Retinal pigment epithelial cell (primary cell): Measurements from ENCODE around the gene ZNF282.
A peak's percentile ranks its signal among the peaks of the same experiment; 100 is the strongest.

ENCODE experiments used
- DNase-seq: peaks from one replicate; pipeline ENCODE4 v3.0.0-alpha.2; 2010; ENCODE audit warnings: low read depth
- H3K4me3 ChIP-seq: 2 replicates; pipeline ENCODE4 v1.5.1; 2011; ENCODE audit warnings: mild to moderate bottlenecking, low read length, control low read depth, moderate library complexity
- TF ChIP-seq, protein P1 (sequence below): conservative IDR thresholded peaks from 2 replicates; pipeline ENCODE4 v1.5.1; 2011; ENCODE audit warnings: low read depth, low read length, control low read depth, inconsistent platforms

Gene ZNF282

DNA sequence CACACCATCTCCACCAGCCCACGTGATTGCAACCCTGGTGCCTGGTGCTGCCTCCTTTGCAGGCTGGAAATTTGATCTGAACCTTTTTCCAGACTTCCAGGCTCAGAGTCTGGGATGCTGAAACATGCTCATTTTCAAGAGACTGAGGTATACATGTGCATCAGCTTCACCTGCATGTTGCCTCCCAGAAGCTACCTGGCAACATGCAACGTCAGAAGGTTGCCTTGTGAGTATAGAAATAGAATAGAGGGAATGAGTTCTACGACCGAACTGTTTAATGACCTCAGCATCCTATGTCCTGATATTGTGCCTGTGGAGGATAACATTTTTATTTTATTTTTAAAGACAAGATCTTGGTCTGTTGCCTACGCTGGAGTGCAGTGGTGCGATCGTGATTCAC is 42.2 kb downstream of the ZNF282 start:
- TF ChIP-seq, protein P1, sequence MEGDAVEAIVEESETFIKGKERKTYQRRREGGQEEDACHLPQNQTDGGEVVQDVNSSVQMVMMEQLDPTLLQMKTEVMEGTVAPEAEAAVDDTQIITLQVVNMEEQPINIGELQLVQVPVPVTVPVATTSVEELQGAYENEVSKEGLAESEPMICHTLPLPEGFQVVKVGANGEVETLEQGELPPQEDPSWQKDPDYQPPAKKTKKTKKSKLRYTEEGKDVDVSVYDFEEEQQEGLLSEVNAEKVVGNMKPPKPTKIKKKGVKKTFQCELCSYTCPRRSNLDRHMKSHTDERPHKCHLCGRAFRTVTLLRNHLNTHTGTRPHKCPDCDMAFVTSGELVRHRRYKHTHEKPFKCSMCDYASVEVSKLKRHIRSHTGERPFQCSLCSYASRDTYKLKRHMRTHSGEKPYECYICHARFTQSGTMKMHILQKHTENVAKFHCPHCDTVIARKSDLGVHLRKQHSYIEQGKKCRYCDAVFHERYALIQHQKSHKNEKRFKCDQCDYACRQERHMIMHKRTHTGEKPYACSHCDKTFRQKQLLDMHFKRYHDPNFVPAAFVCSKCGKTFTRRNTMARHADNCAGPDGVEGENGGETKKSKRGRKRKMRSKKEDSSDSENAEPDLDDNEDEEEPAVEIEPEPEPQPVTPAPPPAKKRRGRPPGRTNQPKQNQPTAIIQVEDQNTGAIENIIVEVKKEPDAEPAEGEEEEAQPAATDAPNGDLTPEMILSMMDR: no peak
- no peak for DNase-seq
- H3K4me3 ChIP-seq: no peak overlapping the region

DNA sequence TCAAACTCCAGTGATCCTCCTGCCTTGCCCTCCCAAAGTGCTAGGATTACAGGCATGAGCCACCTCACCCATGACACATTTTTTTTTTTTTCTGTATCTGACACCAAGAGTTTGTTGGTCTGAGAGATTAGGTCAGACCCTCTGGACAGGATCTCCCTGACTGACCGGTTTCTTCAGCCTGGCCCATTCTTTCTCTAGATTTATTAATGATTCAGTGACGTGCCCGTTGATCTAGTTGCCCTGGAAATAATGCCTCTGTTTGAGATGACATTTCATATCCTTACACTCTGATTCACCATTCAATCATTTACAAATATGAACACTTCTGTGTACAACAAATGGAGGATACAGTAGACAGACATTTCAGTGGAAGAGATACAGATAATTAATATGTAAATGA is 42.7 kb downstream of the ZNF282 start:
- TF ChIP-seq, protein P1: no peak

DNA sequence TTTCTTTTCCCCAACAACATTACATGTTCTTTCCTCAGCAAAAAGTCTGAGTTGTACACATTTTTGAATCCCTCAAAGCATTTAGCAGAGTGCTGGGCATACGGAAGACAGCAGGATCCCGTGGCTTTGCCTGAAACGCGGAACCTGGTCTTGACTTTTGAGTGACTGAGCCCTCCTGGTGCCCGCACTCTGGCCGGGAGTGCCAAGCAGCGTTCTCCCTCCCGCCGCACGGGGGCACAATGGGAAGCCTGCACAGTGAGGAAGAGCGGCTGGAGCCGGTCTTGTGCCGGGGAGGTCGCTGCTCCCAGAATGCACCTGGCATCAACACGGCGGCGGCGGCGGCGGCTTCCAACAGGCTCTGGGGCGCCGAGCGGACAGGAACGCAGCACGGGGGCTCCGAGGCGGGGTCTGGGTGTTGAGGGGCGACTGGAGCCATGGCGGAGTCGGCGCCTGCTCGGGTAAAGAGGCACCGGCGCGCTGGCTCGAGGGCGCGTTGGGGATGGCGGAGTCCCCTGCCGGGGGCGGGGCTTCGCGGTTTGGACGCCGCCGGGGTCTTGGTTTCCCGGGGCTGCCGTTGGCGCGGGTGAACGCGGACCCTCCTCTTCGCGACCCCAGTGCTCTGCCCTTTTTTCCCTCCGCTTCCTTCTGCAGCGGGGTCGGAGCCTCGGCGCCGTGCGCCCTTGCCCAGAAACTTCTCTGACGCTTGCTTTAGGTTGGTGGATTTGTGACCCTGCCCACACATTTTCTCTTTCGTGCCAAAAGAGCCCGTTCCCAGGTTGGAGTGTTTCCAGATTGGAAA is 44.2 kb downstream of the ZNF282 start, which contains the start of gene ZNF212:
Gene ZNF212, plus strand, starts transcription at position 307 of the 799 bp plus-strand sequence. Its CDS starts 128 bp downstream, at position 435.
- H3K4me3 ChIP-seq: peak within 1 kb of the TSS; percentile 96
- peak; percentile 61 for DNase-seq
- TF ChIP-seq, protein P1: peak; percentile 84

More for the DNA sequence above, 42.7 kb downstream of the ZNF282 start:
- no peak for DNase-seq
- no peak overlapping the region for H3K4me3 ChIP-seq

DNA sequence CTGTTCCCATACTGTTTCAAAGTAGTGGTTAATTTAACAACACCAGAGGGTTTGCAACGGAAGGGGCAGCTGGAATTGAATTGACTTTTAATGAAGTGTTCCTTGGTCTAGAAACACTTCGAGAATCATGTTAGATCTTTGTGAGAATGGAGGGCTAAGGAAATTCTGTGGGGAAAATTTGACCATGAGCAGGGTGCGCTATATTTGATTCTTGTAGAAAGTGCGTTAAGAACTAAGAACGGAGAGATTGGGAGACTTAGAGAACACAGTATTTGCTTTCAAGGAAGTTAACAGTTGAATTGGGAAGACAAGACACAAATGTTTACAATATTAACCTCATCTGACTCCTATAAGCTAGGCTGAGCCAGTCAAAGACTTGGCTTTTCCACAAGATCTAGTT is 45.3 kb downstream of the ZNF282 start:
- peak overlapping the region; percentile 96 for H3K4me3 ChIP-seq
- TF ChIP-seq, protein P1: no peak
- DNase-seq: no peak

DNA sequence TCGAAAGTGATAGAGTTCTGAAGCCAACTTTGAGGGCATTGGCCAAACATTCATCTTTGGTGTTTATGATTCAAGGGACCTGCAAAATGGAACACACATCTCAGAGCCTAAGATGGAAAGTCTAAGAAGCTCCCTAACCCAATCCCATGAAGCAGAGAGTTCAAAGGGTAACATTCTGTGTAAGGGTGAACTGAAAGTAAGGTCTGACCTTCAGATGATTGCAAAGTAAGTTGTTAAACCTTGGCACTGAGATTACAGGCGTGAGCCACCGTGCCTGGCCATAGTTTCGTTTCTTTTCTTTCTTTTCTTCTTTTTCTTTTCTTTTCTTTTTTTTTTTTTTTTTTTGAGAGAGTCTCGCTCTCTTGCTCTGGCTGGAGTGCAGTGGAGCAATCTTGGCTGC is 46.4 kb downstream of the ZNF282 start:
- no peak overlapping the region for H3K4me3 ChIP-seq
- TF ChIP-seq, protein P1: no peak
- no peak for DNase-seq

DNA sequence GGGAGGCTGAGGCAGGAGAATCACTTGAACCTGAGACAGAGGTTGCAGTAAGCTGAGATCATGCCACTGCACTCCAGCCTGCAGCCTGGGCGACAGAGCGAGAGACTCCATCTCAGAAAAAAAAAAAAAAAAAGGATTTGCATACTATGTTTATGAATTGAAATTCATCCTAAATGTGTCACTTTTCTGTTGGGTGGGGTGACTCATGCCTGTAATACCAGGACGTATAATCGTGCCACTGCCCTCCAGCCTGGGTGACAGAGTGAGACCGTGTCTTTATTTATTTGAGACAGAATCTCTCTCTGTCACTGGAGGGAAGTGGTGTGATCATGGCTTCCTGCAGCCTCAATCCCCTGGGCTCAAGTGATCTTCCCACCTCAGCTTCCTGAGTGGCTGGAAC is 49.9 kb downstream of the ZNF282 start:
- TF ChIP-seq, protein P1: no peak
- H3K4me3 ChIP-seq: no peak overlapping the region
- DNase-seq: no peak

DNA sequence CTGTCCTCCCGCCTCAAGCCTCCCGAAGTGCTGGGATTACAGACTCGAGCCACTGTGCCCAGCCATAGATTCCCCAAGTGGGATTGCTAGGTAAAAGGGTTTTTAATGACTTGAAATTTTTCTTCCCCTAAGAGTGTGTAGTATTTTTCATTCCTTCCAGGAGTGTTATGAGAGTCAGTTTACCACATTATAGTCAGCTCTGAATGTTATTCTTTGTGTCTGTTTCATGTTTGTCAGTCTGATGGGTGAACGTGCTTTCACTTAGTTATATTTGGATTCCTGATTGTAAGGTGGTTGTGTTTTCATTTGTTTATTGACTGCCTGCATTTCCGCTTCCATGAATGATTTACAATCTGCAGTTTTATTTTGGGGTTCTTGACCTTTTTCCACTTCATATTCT is 50.4 kb downstream of the ZNF282 start:
- DNase-seq: no peak
- no peak overlapping the region for H3K4me3 ChIP-seq
- TF ChIP-seq, protein P1: no peak
